ENCODE data around the gene KRT34. TPM values are rescaled to one million over a fixed set of nuclear protein-coding genes. Genes with fewer than 3 reads are reported as not detected.

Gene KRT34
- total RNA-seq, 1 donor from 2014 or later = not detected

GRCh38 chr17:41421116-41421515 lies 39.0 kb upstream of the KRT34 start:
- no peak overlapping the region for H3K4me3 ChIP-seq
- peaks cover 56% of the 10 kb centered on the region for H3K27me3 ChIP-seq (ENCODE audit: low read depth)
- DNase-seq = no peak
- intact Hi-C loops (cut with micrococcal nuclease) = no loop called here
- H3K36me3 ChIP-seq = no peaks in the 10 kb centered on the region
- peaks cover 9% of the 10 kb centered on the region for H3K4me1 ChIP-seq
- no peak for TF ChIP-seq CTCF (IDR thresholded peaks at IDR 0.05; ENCODE audit: borderline replicate concordance)
- H3K9me3 ChIP-seq (replicated peaks) = no peaks in the 10 kb centered on the region
- H3K27ac ChIP-seq (replicated peaks) = no peak overlapping the region

- Histone ChIP-seq H3K36me3 (no peaks in the 10 kb centered on the region), H3K27me3 (ENCODE audit: low read depth) (peaks cover 49% of the 10 kb centered on the region), H3K27ac (replicated peaks) (no peak overlapping the region), H3K4me1 (peaks cover 13% of the 10 kb centered on the region), H3K4me3 (no peak overlapping the region), H3K9me3 (replicated peaks) (no peaks in the 10 kb centered on the region)
- no peak for TF ChIP-seq CTCF (IDR thresholded peaks at IDR 0.05; ENCODE audit: borderline replicate concordance)
- DNase-seq = no peak
- intact Hi-C loops (cut with micrococcal nuclease) = no loop called here
Measured at GRCh38 chr17:41420134-41420533, 38.0 kb upstream of the KRT34 start.

DNA sequence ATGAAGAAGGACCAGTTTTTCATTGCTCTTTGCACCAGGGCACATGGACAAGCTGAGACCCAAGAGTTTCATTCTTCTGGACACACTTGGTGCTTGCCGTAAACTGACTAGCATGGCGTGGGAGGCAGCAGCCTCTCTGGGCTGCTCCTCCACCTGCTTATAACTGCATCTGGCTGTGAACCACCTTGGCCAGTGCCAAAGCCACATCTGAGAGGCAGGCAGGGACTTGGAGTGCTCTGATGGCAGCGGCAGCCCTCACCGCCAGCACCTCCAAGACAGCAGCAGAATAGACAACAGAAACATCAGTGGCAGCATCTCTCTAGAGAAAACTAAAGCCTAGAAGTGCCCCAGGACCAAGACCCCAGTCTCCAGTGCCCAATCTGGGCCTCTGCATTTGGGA lies 37.6 kb upstream of the KRT34 start:
- DNase-seq = no peak
- peaks cover 13% of the 10 kb centered on the region for H3K4me1 ChIP-seq
- no peak overlapping the region for H3K27ac ChIP-seq (replicated peaks)
- TF ChIP-seq CTCF (IDR thresholded peaks at IDR 0.05; ENCODE audit: borderline replicate concordance) = no peak
- peaks cover 48% of the 10 kb centered on the region for H3K27me3 ChIP-seq (ENCODE audit: low read depth)
- H3K9me3 ChIP-seq (replicated peaks) = no peaks in the 10 kb centered on the region
- no peak overlapping the region for H3K4me3 ChIP-seq
- no peaks in the 10 kb centered on the region for H3K36me3 ChIP-seq
- intact Hi-C loops (cut with micrococcal nuclease) = no loop called here

DNA sequence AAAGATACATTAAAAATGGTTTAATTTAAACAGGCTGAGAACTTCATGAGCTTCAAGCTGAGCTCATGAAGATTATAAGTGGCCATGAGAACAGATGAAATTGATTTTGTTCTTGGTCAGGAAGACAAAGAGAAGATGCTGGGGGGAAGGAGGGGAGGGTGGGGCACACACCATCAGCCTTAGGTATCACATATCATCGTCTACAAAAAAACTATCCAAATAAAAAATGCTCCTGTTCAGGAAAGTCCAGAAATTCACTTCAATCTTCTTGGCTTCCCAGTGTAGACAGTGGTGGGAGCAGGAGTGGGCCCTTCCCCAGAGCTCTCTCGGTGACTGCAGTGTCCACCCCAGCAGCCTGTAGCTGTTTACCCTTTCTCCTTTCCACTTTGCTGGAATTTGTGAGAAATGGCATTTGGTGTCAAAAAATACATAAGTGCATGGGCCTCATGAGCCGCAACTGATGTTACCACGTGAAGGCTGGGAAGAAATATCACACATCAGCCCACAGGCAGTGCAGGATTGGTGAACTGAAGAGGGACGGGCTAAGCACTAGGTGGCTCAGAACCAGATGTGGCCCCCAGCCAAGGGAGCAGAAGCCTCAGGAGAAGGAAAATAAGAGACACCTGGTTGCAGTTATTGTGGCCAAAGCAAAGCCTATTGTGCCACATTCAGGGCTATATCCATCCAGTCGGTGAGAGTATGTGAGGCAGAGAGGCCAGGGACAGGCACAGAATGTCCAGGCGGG lies 36.2 kb upstream of the KRT34 start:
- Histone ChIP-seq H3K4me1 (peaks cover 13% of the 10 kb centered on the region), H3K27ac (replicated peaks) (no peak overlapping the region), H3K9me3 (replicated peaks) (no peaks in the 10 kb centered on the region), H3K4me3 (no peak overlapping the region), H3K36me3 (no peaks in the 10 kb centered on the region), H3K27me3 (ENCODE audit: low read depth) (peaks cover 38% of the 10 kb centered on the region)
- intact Hi-C loops (cut with micrococcal nuclease) = no loop called here
- no peak for TF ChIP-seq CTCF (IDR thresholded peaks at IDR 0.05; ENCODE audit: borderline replicate concordance)
- no peak for DNase-seq

DNA sequence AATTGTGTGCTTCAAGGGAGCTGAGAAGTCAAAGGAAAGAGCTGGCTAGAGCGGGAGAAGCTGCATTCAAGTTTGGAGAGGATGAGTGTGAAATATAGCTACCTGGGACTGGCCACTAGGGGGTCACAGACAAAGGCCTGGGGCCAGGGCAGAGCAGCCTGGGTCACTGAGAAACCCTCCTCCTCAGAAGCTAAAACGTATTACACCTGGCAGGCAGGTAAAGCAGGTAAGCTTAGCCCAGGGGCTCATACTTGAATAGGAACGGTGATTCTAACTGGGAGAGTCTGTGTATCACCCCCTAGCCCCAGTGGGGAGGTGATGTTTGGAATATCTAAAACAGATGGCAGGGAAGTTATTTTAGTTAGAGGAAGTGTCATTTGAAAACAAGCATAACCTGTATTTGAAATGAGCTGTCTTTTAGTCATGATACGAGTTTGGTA lies 35.5 kb upstream of the KRT34 start:
- Histone ChIP-seq H3K27ac (replicated peaks) (no peak overlapping the region), H3K4me1 (peaks cover 13% of the 10 kb centered on the region), H3K4me3 (no peak overlapping the region), H3K9me3 (replicated peaks) (no peaks in the 10 kb centered on the region), H3K36me3 (no peaks in the 10 kb centered on the region), H3K27me3 (ENCODE audit: low read depth) (peaks cover 35% of the 10 kb centered on the region)
- TF ChIP-seq CTCF (IDR thresholded peaks at IDR 0.05; ENCODE audit: borderline replicate concordance) = no peak
- intact Hi-C loops (cut with micrococcal nuclease) = no loop called here
- no peak for DNase-seq
